ENCODE results near the gene SUPT6H.
A peak's percentile ranks its signal among the peaks of the same experiment; 100 is the strongest.

Gene SUPT6H

GRCh38 chr17:28661635-28662526, at the start of gene SUPT6H, which contains the start of gene SDF2:
Gene SUPT6H, plus strand, starts transcription at chr17:28662205. Its CDS starts 11,197 bp downstream, at chr17:28673402.
Gene SDF2, minus strand, starts transcription at chr17:28661906. Its CDS starts 30 bp downstream, at chr17:28661876.
- DNase-seq = peak; percentile 54

DNA sequence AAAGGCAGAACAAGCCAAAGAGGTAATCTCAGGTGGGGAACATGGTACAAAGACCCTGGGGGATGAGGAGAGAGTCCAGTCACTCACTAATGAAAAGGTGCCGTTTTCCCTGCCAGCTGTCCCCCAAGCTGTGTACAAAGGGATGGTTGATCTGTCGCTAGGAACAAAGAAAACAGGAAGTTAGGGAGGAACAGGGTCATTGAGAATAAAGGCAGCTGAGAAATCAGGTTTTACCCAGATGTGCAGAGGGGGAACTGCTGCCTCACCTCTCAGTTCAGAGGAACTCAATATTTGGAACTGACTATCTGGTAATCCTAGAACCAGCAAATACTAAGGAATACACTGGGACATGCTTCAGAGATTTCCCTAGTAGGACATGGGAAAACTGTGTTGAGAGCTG, 49.5 kb upstream of the SUPT6H start:
- no peak for DNase-seq

DNA sequence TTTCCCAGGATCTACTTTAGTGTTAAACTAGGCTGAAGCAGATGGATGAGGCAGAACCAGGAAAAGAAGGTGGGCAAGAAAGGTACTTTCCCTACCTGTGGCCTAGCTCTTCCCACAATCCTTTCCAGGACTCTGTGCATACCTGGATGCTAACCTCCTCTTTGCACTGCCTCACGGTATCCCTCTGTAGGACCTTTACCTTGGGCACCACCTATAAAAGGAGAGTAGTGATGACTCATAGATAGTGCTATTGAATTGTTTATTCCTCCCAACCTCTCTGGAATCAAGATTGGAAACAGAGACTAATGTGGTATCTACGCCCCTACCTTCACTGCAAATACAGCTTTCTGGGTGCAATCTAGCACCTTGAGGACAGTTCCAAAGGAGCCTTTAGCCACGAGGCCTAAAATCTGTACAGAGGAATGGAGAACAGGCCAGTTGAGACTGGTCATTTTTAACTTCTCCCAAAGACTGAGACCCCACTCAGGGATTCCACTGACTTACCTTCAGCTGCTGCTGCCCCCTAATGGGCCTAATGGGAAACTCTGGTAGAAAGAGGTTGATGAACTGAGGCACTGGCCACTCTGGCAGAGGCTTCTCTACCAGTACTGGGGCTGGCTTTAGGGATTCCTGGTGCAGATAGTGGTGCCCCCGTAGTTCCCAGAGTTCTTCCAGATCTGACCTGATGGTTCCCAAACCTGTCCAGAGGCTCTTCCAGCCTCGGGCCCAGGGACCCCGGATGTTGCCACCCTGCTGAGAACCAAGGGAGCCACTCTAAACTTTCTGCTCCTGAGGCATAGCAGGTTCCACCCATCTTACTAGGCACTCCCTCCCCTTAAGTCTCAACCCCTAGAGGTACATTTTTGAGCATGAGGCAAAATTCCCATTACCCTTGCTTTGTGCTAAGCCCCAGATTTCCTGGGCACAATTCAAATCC, 48.8 kb upstream of the SUPT6H start:
- DNase-seq = no peak

DNA sequence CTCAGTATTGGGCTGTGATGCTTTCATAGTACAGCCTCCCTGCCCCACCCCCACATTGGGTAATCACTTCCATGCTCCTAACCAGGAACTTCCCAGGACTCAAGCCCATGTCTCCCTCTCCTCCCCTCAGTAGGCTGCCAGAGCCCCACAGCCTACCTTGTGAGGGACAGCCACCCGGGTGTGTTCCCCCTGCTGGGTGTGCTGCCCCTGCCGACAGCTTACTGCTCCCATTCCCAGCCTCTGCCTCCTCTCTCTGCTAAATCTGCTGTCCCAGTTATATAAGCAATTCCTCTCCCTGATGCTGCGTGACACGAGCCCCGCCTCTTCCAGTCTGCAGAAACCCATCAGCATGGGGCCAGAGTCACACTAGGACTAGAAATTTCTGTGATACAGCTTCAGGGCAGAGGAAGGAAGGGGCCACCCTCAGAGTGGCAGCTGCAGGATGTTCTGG, 48.0 kb upstream of the SUPT6H start, which contains the start of gene RSKR:
Gene RSKR, minus strand, starts transcription at position 255 of the 451 bp plus-strand sequence. Its CDS starts 24 bp downstream, at position 231.
- DNase-seq = no peak

- DNase-seq = no peak
Measured at GRCh38 chr17:28615260-28615940, 46.6 kb upstream of the SUPT6H start.

GRCh38 chr17:28616281-28616680, 45.7 kb upstream of the SUPT6H start:
- DNase-seq = no peak

DNA sequence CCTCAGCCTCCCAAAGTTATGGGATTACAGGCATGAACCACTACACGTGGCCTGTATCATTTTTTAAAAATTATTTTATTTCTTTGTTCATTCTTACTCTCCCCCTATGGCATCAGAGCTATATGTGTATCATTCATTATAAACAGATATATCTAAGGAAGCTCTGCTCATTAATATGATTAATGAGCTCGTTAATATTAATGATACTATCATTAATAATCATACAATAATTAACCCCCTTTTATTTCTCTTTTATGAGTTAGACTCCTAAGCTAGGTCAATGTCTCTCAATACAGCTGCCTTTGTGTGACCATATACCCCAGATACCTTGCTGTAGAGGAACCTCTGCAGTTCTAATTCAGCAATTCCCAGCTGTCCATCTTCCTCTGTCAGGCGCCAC, 43.5 kb upstream of the SUPT6H start:
- no peak for DNase-seq

DNA sequence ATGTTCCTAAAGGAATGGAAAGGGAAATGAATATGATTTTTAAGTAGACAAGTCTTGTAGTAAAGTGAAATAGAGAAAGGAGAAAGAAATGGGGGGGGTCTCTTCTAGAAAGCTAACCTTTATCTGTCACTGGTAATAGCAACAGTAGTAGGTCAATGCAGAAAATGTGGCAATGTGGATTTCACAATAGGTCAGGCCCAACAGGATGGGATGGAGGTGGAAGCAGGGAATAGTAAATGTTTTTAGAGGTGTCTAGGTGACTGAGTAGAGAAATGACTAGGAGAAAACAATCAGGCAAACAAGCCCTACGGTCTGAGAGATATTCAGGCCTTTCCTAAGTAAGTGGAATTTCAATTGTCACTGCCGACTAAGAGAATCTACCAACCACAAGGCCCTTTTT, 42.0 kb upstream of the SUPT6H start:
- no peak for DNase-seq

GRCh38 chr17:28622186-28622585, 39.8 kb upstream of the SUPT6H start:
- no peak for DNase-seq

- no peak for DNase-seq
Measured at GRCh38 chr17:28623696-28624095, 38.3 kb upstream of the SUPT6H start.

GRCh38 chr17:28624148-28624547, 37.9 kb upstream of the SUPT6H start:
- no peak for DNase-seq

- DNase-seq = no peak
Measured at GRCh38 chr17:28626818-28627217, 35.2 kb upstream of the SUPT6H start.

- DNase-seq = no peak
Measured at GRCh38 chr17:28634206-28634865, 27.7 kb upstream of the SUPT6H start.

DNA sequence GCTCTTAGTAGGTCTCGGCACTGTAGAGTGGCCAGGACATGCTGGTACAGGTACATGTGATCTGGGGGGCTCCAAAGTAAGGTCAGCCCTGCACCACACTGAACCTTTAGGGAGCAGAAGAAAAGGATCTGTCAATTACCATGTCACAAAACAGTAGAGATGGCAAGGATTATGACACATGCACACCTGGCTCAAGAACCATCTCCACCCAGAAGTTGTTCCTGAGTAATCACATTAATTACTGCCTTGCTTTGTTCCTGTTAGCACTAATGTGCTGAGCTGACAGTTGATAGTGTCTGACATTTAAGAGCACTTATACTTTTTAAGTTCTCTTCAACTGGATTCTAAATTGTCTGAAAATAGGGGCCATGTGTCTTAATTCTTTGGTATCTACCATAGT, 26.5 kb upstream of the SUPT6H start:
- DNase-seq = no peak

DNA sequence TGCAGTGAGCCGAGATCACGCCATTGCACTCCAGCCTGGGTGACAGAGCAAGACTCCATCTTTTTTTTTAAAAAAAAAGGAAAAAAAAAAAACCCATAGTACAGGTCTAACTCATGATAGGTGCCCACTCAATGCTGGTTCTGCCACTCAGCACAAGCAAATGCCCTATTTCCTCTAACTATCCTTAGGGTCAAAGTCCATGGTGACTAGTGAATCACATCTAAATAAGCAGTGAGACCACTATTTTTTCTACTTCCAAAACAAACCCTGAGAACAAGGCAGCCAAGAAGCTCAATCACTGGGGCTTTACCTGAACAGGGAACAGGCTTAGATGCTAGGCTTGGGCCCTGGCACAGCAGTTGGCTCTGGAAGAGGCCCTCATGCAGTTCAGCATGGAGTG, 20.4 kb upstream of the SUPT6H start:
- DNase-seq = no peak

DNA sequence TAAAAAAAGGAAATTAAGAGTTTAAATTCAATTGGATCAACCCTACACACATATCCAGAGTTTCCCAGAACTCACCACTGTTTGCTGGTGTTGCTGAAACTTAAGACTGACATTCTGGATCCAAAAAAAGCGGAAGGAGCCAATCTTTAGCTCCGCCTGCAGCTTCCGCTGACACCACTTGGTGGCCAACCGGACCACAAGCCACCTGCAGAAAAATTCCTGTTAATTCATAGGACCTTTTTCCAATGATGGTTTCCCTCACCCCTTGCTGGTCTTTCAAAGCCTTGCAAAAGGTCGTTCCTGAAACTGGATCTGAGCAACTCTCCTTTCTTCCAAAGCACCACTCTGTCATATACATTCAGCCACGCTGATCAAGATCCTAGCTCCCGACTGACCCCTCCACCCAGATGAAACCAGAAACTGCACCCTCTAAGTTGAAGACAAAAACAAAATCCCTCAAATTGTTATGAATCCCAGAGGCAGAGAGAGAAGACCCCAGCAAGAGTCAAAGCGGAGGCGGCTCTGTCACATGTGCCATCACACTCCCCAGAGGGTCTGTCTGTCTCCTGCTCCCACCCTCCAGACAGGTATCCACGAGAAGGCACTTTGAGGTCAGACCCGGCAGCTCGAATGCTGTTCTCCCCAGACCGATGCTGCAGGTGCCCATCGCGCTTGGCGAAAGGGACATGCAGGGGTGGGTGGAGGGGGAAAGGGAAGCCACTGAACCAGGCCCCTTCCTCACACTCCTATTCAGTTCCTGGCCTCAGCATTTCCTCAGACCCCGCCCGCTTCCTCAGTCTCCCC, 17.8 kb upstream of the SUPT6H start:
- no peak for DNase-seq

DNA sequence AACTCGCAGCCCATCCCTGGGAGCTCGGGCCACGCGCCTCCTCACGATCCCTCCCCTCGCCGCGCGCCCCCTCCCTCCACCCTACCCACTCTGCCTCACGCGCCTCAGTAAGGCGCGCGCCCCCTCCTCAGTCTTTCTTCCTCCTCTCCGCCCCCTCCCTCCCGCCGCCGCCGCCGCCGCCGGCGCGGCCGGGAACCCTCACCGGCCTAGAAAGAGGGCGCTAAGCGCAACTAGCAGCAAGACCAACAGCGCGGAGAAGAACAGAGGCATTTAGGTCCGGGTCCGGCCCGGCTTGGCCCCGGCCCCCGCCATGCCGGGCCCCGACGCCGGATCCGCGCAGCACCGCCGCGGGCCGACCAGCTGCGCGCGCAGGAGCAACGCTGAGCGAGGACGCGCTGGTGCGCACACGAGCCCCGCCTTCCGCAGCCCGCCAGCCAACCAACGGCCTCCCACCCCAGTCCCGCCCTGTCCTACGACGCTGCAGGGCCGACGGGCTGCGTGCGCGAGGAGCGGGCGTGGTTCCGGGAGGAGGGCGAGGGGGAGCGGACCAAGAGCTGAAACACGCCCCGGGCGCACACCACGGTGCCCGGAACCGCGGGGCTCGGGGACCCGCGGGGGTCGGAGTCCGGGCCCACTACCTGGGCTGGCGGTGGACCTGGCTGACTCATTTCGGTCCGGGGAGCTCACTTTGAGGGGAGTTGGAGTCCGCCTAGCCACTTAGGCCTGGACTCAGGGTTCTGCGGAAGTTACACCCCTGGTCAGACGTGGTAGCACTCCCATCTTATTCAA, 17.0 kb upstream of the SUPT6H start, which contains the start of gene BLTP2:
Gene BLTP2, minus strand, starts transcription at position 372 of the 789 bp plus-strand sequence. Its CDS starts 102 bp downstream, at position 270.
- peak; percentile 93 for DNase-seq

GRCh38 chr17:28645576-28645939, 16.4 kb upstream of the SUPT6H start:
- DNase-seq = no peak

DNA sequence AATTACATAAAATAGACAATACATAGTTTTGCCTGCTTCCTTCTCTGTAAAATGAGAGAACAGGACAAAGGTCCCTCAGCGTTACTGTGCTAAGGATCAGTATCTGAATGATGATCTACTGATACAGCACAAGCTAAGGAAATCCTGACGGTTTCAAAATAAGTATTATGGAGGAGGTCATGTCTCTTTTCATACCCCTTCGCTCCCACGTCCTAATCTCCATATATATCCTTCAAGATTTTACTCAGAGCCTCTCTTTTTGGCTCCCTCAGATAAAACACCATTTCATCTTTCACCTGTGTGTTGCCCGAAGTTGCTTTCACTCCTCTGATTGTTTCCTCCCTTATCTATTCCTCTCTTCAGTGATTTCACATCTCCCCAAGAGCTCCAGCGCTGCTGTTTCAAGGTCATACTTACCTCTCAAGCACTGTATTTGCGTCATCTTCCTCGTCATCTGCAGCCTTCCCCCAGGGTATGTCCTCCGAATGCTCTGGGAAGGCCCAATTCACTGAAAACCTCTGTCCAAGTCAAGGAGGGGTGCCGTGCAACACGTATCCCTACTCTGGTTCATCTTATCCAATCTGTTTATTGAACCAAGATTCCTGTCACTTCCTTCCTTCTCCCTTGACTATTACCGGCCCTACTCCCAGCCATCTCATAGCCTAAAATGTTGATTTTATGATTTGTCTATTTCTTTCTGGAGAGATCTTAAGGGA, 15.8 kb upstream of the SUPT6H start:
- DNase-seq = no peak

- no peak for DNase-seq
Measured at GRCh38 chr17:28648698-28649097, 13.3 kb upstream of the SUPT6H start.
